ENCODE measurements around the gene CTNNA3.

Gene CTNNA3

DNA sequence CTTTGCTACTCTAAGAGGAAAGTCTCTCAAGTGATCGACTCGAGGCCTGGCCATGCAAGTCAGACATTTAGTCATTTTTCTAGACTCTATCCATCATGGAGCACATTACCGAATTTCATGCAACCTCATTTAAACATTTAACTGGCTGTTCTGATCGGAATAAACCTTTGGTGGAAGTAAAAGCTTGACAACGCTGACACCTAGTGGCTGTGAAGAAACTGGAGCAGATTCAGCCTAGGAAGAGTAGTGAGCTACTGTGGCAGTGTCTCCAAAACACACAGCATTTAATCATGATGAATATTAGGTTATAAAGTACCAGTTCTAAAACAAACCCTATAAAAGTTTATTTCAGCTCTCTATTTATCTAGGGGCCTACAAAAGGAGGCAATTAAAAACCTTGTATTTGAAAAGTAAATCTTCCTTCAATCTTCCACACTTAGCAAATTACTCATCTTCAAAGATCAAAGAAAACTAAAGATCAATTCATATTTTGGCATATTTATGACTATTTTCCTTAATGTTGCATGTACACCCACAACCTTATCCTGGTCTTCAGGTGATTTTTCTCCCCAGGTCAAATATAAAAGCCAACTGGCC lies 175.0 kb downstream of the CTNNA3 start:
- Histone ChIP-seq H3K4me1 (no peaks in the 10 kb centered on the region), H3K9me3 (no peaks in the 10 kb centered on the region), H3K9ac (no peak overlapping the region), H3K4me2 (no peak overlapping the region), H4K20me1 (no peaks in the 10 kb centered on the region), H3K27ac (no peak overlapping the region), H3K27me3 (no peaks in the 10 kb centered on the region), H3K36me3 (no peaks in the 10 kb centered on the region), H3K4me3 (no peak overlapping the region)
- no peak for TF ChIP-seq Cebpa-rat (IDR thresholded peaks at IDR 0.05)

DNA sequence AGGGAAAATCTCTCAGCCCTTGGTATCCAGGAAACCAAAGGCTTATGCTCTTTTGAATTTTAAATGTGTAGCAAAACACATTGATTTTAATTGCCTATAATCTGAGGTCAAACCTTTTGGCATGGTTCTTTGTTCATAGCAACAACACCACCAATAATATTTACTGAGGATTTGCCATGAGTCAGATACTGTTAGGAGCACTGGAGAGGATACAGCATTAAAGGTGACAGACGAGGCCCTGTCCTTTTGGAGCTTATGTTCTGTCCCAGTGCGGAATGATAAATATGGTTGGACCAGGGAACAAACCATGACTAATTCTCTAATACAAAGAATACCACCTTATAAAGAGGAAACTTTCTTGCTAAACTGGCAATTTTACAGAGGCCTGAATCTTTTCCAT lies 176.6 kb downstream of the CTNNA3 start:
- Histone ChIP-seq H3K36me3 (no peaks in the 10 kb centered on the region), H3K27me3 (no peaks in the 10 kb centered on the region), H3K27ac (no peak overlapping the region), H3K9me3 (no peaks in the 10 kb centered on the region), H3K4me1 (no peaks in the 10 kb centered on the region), H3K4me2 (no peak overlapping the region), H4K20me1 (no peaks in the 10 kb centered on the region), H3K4me3 (no peak overlapping the region), H3K9ac (no peak overlapping the region)
- TF ChIP-seq Cebpa-rat (IDR thresholded peaks at IDR 0.05) = no peak

- H3K4me2 ChIP-seq = no peak overlapping the region
- no peak for TF ChIP-seq Cebpa-rat (IDR thresholded peaks at IDR 0.05)
These were observed 177.2 kb downstream of the CTNNA3 start for GRCh38 chr10:67518756-67519155.

GRCh38 chr10:67518043-67518442 lies 178.0 kb downstream of the CTNNA3 start:
- TF ChIP-seq Cebpa-rat (IDR thresholded peaks at IDR 0.05) = no peak
- no peaks in the 10 kb centered on the region for H3K27me3 ChIP-seq
- H3K4me2 ChIP-seq = no peak overlapping the region
- no peaks in the 10 kb centered on the region for H4K20me1 ChIP-seq
- H3K4me3 ChIP-seq = no peak overlapping the region
- no peaks in the 10 kb centered on the region for H3K4me1 ChIP-seq
- no peaks in the 10 kb centered on the region for H3K36me3 ChIP-seq
- H3K27ac ChIP-seq = no peak overlapping the region
- no peak overlapping the region for H3K9ac ChIP-seq
- H3K9me3 ChIP-seq = no peaks in the 10 kb centered on the region

More at GRCh38 chr10:67518756-67519155, 177.2 kb downstream of the CTNNA3 start:
- Histone ChIP-seq H3K36me3 (no peaks in the 10 kb centered on the region), H4K20me1 (no peaks in the 10 kb centered on the region), H3K4me1 (no peaks in the 10 kb centered on the region), H3K9me3 (no peaks in the 10 kb centered on the region), H3K27me3 (no peaks in the 10 kb centered on the region), H3K27ac (no peak overlapping the region), H3K9ac (no peak overlapping the region), H3K4me3 (no peak overlapping the region)

DNA sequence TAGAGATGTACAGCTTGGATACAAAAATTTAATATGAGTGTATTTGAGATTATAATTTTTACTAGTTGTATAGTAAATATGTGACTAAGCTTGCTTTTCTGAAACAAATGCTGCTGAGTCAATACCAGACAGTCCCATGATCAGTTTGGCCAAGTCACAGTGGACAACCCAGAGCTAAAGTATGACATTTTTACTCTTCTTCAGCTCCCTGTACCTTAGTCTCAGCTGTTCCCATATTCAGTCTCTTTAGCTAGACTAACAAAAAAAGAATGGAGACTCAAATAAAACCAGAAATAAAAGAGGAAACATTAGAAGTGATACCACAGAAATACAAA lies 189.3 kb downstream of the CTNNA3 start:
- no peaks in the 10 kb centered on the region for H3K27me3 ChIP-seq
- no peak overlapping the region for H3K9ac ChIP-seq
- no peak for TF ChIP-seq Cebpa-rat (IDR thresholded peaks at IDR 0.05)
- no peak overlapping the region for H3K4me2 ChIP-seq
- no peaks in the 10 kb centered on the region for H3K9me3 ChIP-seq
- H3K36me3 ChIP-seq = no peaks in the 10 kb centered on the region
- no peak overlapping the region for H3K27ac ChIP-seq
- no peaks in the 10 kb centered on the region for H4K20me1 ChIP-seq
- no peaks in the 10 kb centered on the region for H3K4me1 ChIP-seq
- H3K4me3 ChIP-seq = no peak overlapping the region

DNA sequence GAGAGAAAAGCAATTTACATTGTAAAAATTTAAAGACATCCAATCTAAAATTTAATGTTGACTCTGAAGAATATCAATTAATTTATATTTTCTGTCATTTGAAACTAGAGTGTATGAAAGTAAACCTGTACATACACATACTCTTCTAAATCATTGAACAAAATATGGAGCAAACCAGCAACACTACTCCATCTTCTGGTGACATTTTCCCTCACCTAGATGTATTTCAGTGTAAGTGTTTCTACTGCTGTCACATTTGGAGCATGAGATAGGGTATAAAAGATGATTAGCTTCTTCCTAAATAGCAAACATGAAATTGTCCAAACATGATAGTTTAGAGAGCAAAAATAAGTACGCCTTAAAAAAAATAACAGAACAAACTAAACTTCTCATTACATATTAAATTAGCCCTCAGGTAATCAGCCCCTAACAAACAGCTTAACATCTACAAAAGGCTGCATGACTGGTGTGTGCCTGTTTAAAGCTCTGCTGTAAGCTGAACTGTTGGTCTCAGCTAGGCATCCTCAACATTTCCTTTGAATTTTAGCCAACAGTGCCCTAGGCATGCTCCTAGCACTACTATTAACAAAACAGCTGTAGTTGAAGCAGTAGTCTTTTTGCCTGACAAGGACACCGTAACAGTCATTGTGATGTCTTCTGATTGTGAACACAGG lies 189.8 kb downstream of the CTNNA3 start:
- TF ChIP-seq Cebpa-rat (IDR thresholded peaks at IDR 0.05) = no peak
- Histone ChIP-seq H4K20me1 (no peaks in the 10 kb centered on the region), H3K27ac (no peak overlapping the region)

DNA sequence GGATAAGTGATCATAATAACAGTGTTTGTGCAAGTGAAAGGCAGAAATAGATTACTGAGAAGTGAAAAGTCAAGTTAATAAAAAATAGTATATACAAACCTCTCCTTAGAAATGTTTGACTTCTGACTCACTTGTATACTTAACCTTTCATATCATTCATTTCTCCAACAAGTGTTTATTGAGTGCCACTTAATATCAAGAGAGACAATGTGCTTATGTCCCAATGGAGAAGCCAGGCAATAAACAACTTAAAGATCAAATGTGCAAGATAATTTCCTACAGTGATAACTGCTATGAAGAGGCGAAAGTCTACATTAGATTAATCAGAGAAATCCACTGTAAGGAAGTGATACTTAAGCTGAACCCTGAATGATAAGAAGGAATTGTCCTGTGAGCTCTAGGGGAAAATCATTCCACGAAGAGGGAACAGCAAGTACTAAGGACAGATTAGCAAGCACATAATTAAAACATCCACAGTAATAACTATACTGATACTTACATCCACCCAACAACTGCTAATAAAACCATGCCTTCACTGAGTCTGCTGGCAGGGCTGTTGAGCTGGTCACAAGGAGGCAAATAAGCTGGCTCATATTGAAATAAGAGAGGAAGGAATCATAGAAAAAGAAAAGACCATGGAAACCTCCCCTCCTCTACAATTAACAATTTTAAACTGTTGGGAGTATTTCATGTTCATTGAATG lies 203.5 kb downstream of the CTNNA3 start:
- no peak for TF ChIP-seq Cebpa-rat (IDR thresholded peaks at IDR 0.05)
- Histone ChIP-seq H3K4me1 (no peaks in the 10 kb centered on the region), H3K27me3 (no peaks in the 10 kb centered on the region), H3K4me3 (no peak overlapping the region), H3K36me3 (no peaks in the 10 kb centered on the region), H3K9me3 (no peaks in the 10 kb centered on the region), H3K9ac (no peak overlapping the region), H3K4me2 (no peak overlapping the region), H3K27ac (no peak overlapping the region), H4K20me1 (no peaks in the 10 kb centered on the region)

More for the DNA sequence above, 189.8 kb downstream of the CTNNA3 start:
- no peaks in the 10 kb centered on the region for H3K27me3 ChIP-seq
- H3K9ac ChIP-seq = no peak overlapping the region
- H3K9me3 ChIP-seq = no peaks in the 10 kb centered on the region
- H3K4me1 ChIP-seq = no peaks in the 10 kb centered on the region
- no peaks in the 10 kb centered on the region for H3K36me3 ChIP-seq
- no peak overlapping the region for H3K4me2 ChIP-seq
- no peak overlapping the region for H3K4me3 ChIP-seq

DNA sequence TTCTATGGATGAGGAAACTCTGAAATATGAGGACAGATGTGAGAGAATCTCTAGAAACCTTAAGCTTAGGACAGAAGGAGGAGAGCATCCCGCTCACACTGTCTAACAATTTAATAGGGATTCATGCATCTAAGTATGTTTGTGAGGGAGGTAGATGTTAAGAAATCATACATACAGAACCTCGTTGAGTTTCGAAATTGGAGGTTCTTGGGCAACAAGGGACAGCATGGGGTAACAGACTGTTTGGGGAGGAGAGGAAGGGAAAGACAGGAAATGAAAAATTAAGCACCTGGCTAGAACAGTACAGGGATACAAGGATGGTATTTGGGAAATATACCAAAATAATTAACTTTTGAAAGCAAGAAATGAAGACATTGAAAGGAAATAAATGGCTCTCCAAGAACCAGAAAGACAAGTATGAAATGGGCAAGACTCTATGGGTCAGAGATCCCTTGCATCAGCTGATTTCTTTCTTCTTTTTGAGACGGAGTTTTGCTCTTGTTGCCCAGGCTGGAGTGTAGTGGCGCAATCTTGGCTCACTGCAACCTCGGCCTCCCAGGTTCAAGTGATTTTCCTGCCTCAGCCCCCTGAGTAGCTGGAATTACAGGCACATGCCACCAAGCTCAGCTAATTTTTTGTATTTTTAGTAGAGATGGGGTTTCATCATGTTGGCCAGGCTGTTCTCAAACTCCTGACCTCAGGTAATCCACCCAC lies 207.9 kb downstream of the CTNNA3 start:
- Histone ChIP-seq H3K27ac (no peak overlapping the region), H3K4me3 (no peak overlapping the region), H3K9me3 (no peaks in the 10 kb centered on the region), H3K9ac (no peak overlapping the region), H3K36me3 (no peaks in the 10 kb centered on the region), H3K27me3 (no peaks in the 10 kb centered on the region), H3K4me2 (no peak overlapping the region), H3K4me1 (no peaks in the 10 kb centered on the region), H4K20me1 (no peaks in the 10 kb centered on the region)
- TF ChIP-seq Cebpa-rat (IDR thresholded peaks at IDR 0.05) = no peak

GRCh38 chr10:67487199-67487598 lies 208.8 kb downstream of the CTNNA3 start:
- H3K4me3 ChIP-seq = no peak overlapping the region
- no peaks in the 10 kb centered on the region for H3K27me3 ChIP-seq
- no peak overlapping the region for H3K4me2 ChIP-seq
- no peak overlapping the region for H3K27ac ChIP-seq
- no peaks in the 10 kb centered on the region for H4K20me1 ChIP-seq
- no peaks in the 10 kb centered on the region for H3K4me1 ChIP-seq
- TF ChIP-seq Cebpa-rat (IDR thresholded peaks at IDR 0.05) = no peak
- H3K9ac ChIP-seq = no peak overlapping the region
- H3K36me3 ChIP-seq = no peaks in the 10 kb centered on the region
- no peaks in the 10 kb centered on the region for H3K9me3 ChIP-seq

DNA sequence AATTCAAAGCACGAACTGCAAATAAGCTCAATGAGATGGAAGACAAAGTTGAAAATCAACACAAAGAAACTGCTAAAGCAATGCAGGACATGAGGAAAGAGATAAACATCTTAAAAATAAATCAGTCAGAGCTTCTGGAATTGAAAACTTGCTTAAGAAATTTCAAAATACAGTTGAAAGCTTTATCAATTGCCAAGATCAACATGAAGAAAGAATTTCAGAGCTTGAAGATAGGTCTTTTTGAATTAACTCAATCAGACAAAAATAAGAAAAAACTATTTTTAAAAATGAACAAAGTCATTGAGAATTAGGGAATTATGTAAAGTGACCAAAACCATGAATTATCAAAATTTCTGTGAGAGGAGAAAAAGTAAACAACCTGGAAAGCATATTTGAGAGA lies 218.1 kb downstream of the CTNNA3 start:
- Histone ChIP-seq H3K9ac (no peak overlapping the region), H3K9me3 (peaks cover 27% of the 10 kb centered on the region), H3K27me3 (no peaks in the 10 kb centered on the region), H3K36me3 (no peaks in the 10 kb centered on the region), H3K4me2 (no peak overlapping the region), H3K4me3 (no peak overlapping the region), H3K4me1 (no peaks in the 10 kb centered on the region), H3K27ac (no peak overlapping the region), H4K20me1 (no peaks in the 10 kb centered on the region)
- no peak for TF ChIP-seq Cebpa-rat (IDR thresholded peaks at IDR 0.05)

Measured in BLaER1 (cell line).